Islet of Langerhans (tissue), 1 donor: ENCODE results near the gene RIMBP2.

Experiments
- FAIRE-seq: peaks from one replicate; lab custom pipeline; 2011; peaks lifted over from hg19 to GRCh38; lab: Jason Lieb, UNC

The RIMBP2 gene

GRCh38 chr12:130480231-130480630 is 235.9 kb downstream of the RIMBP2 start:
- no peak for FAIRE-seq

- no peak for FAIRE-seq
Measured at GRCh38 chr12:130479401-130480125, 236.5 kb downstream of the RIMBP2 start.

GRCh38 chr12:130478786-130479185 is 237.3 kb downstream of the RIMBP2 start:
- no peak for FAIRE-seq

- no peak for FAIRE-seq
Measured at GRCh38 chr12:130477701-130478100, 238.4 kb downstream of the RIMBP2 start.

GRCh38 chr12:130477266-130477665 is 238.8 kb downstream of the RIMBP2 start:
- no peak for FAIRE-seq

GRCh38 chr12:130476451-130477135 is 239.5 kb downstream of the RIMBP2 start:
- no peak for FAIRE-seq

- FAIRE-seq = no peak
Measured at GRCh38 chr12:130474599-130475269, 241.4 kb downstream of the RIMBP2 start.

- no peak for FAIRE-seq
Measured at GRCh38 chr12:130473266-130473665, 242.8 kb downstream of the RIMBP2 start.

GRCh38 chr12:130470969-130471368 is 245.1 kb downstream of the RIMBP2 start:
- no peak for FAIRE-seq

GRCh38 chr12:130469552-130469951 is 246.5 kb downstream of the RIMBP2 start:
- FAIRE-seq = no peak

GRCh38 chr12:130468700-130469245 is 247.3 kb downstream of the RIMBP2 start:
- FAIRE-seq = no peak

GRCh38 chr12:130468186-130468585 is 247.9 kb downstream of the RIMBP2 start:
- FAIRE-seq = no peak

- FAIRE-seq = no peak
Measured at GRCh38 chr12:130465626-130466025, 250.5 kb downstream of the RIMBP2 start.

GRCh38 chr12:130465046-130465445 is 251.1 kb downstream of the RIMBP2 start:
- no peak for FAIRE-seq

- no peak for FAIRE-seq
Measured at GRCh38 chr12:130463818-130464670, 252.1 kb downstream of the RIMBP2 start.

GRCh38 chr12:130463275-130463658 is 252.8 kb downstream of the RIMBP2 start:
- no peak for FAIRE-seq

GRCh38 chr12:130462558-130463274 is 253.4 kb downstream of the RIMBP2 start:
- no peak for FAIRE-seq

GRCh38 chr12:130461839-130462557 is 254.1 kb downstream of the RIMBP2 start:
- no peak for FAIRE-seq

GRCh38 chr12:130461447-130461815 is 254.7 kb downstream of the RIMBP2 start:
- no peak for FAIRE-seq

GRCh38 chr12:130460611-130461446 is 255.3 kb downstream of the RIMBP2 start:
- no peak for FAIRE-seq
